Mesodermal cell (in vitro differentiated cells): ENCODE results near the gene FAAP100.
"Not testable (repeated sequence)": the region's sequence is repeated elsewhere in the genome, so short reads cannot be mapped to it uniquely, and the experiment has no call there.

Source experiments
- H3K27ac ChIP-seq: 2 replicates; pipeline ENCODE4 v1.7.0; 2013; ENCODE audit warnings: mild to moderate bottlenecking, low read depth, low read length, moderate library complexity; ENCODE audit not compliant: severe bottlenecking
- H3K36me3 ChIP-seq: 2 replicates; pipeline ENCODE4 v1.7.1; 2013; ENCODE audit warnings: mild to moderate bottlenecking, low read length, moderate library complexity; ENCODE audit not compliant: control insufficient read depth, insufficient read depth
- H3K4me1 ChIP-seq: one replicate; pipeline ENCODE4 v1.7.1; 2013; ENCODE audit warnings: mild to moderate bottlenecking, low read length; ENCODE audit not compliant: insufficient read depth, control insufficient read depth, poor library complexity, severe bottlenecking
- H3K4me3 ChIP-seq: 2 replicates; pipeline ENCODE4 v1.7.0; 2013; ENCODE audit warnings: low read length, control low read depth, mild to moderate bottlenecking; ENCODE audit not compliant: insufficient read depth, poor library complexity, severe bottlenecking; ENCODE audit errors: extremely low read depth
- H3K9me3 ChIP-seq: 2 replicates; pipeline ENCODE4 v1.7.1; 2013; ENCODE audit warnings: mild to moderate bottlenecking, low read length, moderate library complexity; ENCODE audit not compliant: control insufficient read depth
- WGBS, 2 experiments: methylation state at CpG; one replicate each; pipeline ENCODE4 v1.1.5; 2013; ENCODE audit warnings: missing lambda C conversion rate in 2 of 2; ENCODE audit not compliant: insufficient coverage in 2 of 2; 5-methylcytosine and 5-hydroxymethylcytosine counted together

FAAP100 gene

DNA sequence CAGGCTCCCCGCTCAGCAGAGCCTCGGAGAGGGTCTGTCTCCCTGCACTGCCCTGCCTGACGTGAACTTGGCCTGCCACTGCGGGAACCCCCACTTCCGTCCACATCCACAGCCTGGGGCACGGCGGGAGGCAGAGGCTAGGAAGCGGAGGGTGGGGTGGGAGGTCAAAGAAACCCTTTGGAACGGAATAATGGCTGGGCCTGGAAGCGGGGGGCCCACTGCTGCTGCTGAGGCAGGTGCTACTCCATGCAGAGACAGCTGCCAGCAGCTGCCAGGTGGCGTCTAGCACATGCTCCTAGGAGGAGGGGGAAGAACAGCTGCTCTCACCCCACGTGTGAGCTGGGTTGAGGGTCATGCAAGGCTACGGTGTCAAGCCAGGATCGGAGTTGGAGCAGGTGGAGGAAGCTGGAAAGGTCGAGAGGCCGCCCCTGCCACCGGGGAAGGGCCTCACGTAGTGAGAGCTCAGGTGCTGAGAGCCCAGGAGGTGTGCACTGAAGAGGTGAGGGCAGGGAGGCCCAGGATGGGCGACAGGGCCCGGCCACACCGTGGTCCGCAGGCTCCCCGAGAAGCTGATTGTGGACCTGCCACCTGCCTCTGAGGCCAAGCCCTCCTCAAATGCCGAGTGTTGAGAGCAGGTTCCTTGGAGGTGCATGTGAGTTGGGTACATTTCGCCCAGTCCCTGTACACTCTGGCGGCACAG is 14.1 kb downstream of the FAAP100 start:
- Histone ChIP-seq H3K4me1 (no peaks in the 10 kb centered on the region), H3K36me3 (peaks cover 21% of the 10 kb centered on the region), H3K9me3 (no peaks in the 10 kb centered on the region), H3K27ac (no peak overlapping the region), H3K4me3 (no peak overlapping the region)
- WGBS, 2 experiments, result 81 to 88% methylated on average over 23 of the region's 26 CpGs

DNA sequence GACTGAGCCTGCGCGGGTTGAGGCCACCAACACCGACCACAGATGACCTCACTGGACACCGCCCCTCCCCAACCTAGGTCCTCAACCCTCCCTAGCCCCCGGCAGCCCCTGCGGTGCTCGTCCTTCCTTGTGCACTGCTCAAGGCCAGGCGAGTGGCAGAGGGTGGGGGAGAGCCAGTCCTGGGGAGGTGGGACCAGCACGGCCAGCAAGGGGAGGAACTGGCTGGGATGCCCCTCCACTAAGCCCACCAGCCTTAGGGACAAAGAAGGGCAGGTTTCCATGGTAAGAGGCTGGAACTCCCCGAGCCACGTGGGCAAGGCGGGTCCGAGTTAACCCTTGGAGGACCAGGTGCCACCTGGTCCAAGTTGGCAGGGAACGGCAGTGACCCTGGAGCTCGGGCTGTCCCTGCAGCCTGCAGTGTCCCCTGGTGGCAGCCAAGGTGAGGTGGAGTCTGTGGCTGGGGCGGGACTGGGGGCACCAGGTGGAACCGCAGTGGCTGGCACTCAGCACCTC is 14.8 kb downstream of the FAAP100 start:
- H3K9me3 ChIP-seq, result no peaks in the 10 kb centered on the region
- peaks cover 15% of the 10 kb centered on the region for H3K36me3 ChIP-seq
- WGBS, 2 experiments, result 24 to 33% methylated on average over 10 to 11 of the region's 17 CpGs
- H3K4me1 ChIP-seq, result no peaks in the 10 kb centered on the region
- H3K4me3 ChIP-seq, result no peak overlapping the region
- no peak overlapping the region for H3K27ac ChIP-seq

DNA sequence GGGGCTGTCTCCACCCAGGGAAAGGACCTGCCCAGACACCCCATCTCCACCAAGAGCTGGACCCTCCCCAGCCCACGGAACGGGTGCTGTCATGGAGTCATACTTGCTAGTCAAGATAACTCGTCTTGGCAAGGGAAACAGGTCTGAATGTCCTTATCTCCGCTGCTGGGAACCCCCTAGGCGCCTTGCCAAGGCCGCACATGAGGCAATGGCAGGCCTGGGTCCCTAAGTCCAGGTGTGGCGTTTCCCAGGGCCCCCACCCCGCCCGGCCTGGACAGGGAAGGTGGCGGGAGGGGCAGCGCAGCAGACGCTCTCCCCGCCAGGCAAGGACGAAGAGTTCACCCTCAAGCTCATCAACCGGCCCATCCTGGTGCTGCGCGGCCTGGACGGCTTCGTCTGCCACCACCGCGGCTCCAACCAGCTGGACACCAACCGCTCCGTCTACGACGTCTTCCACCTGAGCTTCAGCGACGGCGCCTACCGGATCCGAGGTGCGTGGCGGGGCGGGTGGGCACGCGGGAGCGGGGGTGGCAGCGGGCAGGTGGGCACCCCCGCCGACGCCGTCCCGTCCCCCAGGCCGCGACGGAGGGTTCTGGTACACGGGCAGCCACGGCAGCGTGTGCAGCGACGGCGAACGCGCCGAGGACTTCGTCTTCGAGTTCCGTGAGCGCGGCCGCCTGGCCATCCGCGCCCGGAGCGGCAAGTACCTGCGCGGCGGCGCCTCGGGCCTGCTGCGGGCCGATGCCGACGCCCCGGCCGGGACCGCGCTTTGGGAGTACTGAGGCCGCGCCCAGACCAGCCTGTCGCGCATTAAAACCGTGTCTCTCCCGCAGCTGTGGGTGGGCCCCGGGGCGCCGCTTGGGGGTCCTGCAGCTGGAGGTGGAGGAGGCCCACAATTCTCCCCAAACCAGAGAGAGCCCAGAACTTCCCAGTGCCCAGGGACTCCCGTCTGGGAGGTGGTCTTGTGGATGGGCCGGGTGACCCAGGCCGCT is 15.6 kb downstream of the FAAP100 start:
- H3K36me3 ChIP-seq, result peaks cover 14% of the 10 kb centered on the region
- no peaks in the 10 kb centered on the region for H3K4me1 ChIP-seq
- H3K9me3 ChIP-seq, result no peaks in the 10 kb centered on the region
- WGBS, 2 experiments, result 35 to 37% methylated on average over 79 to 83 of the region's 89 CpGs
- H3K27ac ChIP-seq, result no peak overlapping the region
- no peak overlapping the region for H3K4me3 ChIP-seq

DNA sequence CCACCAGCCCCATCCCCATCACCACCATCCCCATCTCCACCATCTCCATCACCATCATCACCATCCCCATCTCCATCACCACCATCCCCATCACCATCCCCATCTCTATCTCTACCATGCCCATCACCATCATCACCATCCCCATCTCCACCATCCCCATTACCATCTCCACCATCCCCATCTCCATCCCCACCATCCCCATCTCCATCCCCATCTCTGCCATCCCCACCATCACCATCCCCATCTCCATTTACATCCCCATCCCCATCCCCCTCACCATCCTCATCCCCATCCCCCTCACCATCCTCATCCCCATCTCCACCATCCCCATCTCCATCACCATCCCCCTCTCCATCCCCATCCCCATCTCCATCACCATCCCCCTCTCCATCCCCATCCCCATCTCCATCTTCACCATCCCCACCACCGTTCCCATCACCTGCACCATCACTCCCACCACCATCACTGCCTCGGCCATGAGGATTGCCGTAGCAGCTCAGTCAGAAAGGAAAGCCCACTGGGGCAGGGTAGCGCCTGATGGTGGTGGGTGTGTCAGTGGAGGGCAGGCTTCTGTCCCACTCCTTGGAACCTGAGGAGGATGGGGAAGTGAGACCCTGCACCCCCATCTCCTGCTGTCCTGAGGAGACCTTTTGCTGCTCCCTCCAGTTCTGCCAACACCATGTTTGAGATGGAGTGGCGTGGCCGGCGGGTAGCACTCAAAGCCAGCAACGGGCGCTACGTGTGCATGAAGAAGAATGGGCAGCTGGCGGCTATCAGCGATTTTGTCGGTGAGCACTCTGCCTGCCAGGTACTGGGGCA is 16.5 kb downstream of the FAAP100 start:
- no peak overlapping the region for H3K27ac ChIP-seq

DNA sequence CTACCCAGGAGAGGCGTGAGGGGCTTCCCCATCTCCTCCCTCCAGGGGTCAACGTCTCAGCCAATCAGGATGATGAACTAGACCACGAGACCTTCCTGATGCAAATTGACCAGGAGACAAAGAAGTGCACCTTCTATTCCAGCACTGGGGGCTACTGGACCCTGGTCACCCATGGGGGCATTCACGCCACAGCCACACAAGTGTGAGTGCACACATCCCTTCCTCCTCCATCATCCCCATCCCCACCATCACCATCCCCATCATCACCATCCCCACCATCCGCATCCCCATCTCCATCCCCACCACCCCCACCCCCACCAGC is 17.2 kb downstream of the FAAP100 start:
- no peaks in the 10 kb centered on the region for H3K4me1 ChIP-seq
- H3K27ac ChIP-seq, result no peak overlapping the region
- no peaks in the 10 kb centered on the region for H3K9me3 ChIP-seq
- WGBS, 2 experiments, result 73 to 83% methylated on average over 3 to 4 of the region's 5 CpGs
- H3K4me3 ChIP-seq, result no peak overlapping the region
- peaks cover under 1% of the 10 kb centered on the region for H3K36me3 ChIP-seq

More for the DNA sequence above, 16.5 kb downstream of the FAAP100 start:
- Histone ChIP-seq H3K36me3 (peaks cover 8% of the 10 kb centered on the region), H3K4me3 (no peak overlapping the region), H3K4me1 (no peaks in the 10 kb centered on the region), H3K9me3 (no peaks in the 10 kb centered on the region)
- 87 to 88% methylated on average over 9 to 10 of the region's 13 CpGs for WGBS, 2 experiments

DNA sequence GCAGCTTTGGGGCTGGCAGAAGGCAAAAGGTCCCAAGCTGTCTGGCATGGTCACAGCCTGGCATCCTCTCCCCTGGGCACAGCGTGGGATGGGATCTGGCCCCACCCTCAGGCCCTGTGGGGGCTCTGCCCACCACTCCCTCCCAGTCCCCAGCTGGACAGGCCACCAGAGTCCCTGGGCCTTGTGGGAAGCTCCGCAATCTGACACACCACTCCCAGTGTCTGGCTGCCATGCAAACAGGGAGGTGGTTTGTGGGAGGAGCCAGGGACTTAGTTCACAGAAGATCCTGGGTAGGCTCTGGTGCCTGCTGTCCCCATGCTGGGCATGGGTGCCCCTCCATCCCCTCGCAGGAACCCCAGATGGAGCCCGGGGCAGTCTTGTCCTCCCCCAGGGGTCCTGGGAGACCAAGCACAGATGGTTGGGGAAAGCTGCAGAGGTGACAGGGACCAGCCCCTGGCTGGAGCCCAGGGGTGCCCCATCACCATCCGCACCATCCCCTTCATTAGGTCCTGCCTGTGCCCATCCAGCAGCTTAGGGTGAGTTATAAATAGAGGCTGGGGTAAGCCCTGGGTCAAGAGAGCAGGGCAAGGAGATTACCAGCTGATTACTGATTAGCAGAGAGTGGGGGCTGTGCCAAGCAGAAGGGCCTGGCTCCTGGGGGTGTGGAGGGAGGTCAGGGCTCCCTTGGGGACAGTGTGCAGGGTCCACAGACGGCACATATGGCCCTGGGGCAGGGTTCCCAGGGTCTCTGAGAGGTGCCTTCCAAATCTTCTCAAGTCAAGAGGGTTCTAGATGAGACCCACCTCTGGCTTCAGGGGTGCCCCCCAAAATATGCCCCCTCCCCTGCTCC is 17.8 kb downstream of the FAAP100 start:
- H3K36me3 ChIP-seq, result no peaks in the 10 kb centered on the region
- WGBS, 2 experiments, result 64 to 75% methylated on average over 2 to 5 of the region's 6 CpGs
- H3K9me3 ChIP-seq, result no peaks in the 10 kb centered on the region
- H3K27ac ChIP-seq, result no peak overlapping the region
- H3K4me3 ChIP-seq, result no peak overlapping the region
- H3K4me1 ChIP-seq, result no peaks in the 10 kb centered on the region

DNA sequence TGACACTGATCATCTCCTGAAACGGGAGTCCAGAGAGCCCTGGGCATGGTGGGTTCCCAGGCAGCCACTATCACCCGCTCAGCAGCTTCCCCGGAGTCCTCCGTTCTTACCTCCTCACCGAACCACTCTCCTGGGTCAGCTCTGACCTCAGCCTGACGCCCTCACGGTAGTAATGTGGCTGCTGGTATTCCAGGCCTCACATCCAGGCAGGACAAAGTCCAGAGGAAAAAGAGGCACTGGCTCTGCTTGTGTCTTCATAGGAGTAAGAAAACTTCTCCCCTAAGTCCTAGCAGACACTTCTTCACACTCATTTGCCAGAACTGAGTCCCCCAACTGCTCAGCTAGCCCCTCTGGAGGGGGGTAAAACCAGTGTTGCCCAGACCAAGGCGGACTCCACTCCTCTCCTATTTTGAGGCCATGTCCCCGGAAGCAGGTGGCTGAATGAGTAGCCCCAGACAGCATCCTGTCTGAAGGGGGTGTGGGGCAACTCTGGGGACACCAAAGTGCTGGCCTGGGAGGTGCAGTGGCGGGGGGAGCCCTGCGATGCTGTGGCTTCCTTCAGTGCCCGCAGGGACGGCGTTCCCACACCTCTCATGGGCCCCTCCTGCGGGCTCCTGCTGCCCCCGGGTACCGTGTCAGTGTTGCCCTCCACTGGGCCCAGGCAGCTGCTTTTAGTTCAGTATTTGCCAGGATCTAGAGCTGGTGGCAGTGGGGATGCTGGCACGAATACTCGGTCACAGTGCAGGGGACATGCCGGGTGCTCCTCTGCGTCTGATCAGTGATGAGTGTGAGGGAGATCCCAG is 18.6 kb downstream of the FAAP100 start:
- Histone ChIP-seq H3K4me3 (no peak overlapping the region), H3K27ac (no peak overlapping the region), H3K4me1 (no peaks in the 10 kb centered on the region), H3K9me3 (no peaks in the 10 kb centered on the region), H3K36me3 (no peaks in the 10 kb centered on the region)
- 76 to 78% methylated on average over 18 to 21 of the region's 21 CpGs for WGBS, 2 experiments

DNA sequence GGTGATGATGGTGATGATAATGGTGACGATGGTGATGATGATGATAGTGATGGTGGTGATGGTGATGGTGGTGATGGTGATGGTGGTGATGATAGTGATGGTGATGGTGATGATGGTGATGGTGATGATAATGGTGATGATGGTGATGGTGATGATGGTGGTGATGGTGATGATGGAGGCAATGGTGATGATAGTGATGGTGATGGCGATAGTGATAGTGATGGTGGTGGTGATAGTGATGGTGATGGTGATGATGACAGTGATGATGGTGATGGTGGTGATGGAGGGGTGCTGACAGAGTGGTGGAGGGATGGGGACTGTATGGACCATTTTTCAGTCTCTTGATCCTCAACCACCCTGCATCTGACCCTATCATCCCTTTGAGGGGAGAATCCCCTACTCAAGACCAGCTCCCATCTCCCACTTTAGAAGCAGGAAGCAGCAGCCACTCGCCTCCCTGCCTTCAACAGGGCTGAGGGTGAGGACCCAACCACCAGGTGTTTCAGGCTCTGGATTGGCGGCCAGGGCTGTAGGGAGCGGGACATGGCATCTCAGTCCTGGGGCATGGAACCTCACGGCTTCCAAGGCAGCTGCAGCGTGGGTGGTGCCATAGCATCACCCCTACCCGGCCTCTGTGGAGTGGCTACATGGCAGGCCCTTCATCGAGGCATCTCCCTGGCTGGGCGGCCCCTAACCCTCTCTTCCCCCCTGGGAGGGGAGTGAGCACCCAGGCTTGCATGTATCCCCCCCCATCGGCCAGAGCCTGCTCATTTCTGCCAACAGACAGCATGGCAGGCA is 19.5 kb downstream of the FAAP100 start:
- Histone ChIP-seq H3K4me3 (no peak overlapping the region), H3K9me3 (no peaks in the 10 kb centered on the region), H3K4me1 (no peaks in the 10 kb centered on the region), H3K27ac (no peak overlapping the region), H3K36me3 (no peaks in the 10 kb centered on the region)
- 83 to 92% methylated on average over 10 of the region's 11 CpGs for WGBS, 2 experiments

DNA sequence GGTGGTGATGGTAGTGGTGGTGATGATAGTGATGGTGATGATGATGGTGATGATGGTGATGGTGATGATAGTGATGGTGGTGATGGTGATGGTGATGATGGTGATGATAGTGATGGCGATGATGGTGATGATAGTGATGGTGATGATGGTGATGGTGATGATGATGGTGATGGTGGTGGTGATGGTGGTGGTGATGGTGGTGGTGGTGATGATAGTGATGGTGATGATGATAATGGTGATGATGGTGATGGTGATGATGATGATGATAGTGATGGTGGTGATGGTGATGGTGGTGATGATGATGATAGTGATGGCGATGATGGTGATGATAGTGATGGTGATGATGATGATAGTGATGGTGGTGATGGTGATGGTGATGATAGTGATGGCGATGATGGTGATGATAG is 20.2 kb downstream of the FAAP100 start:
- not testable (repeated sequence) for H3K36me3 ChIP-seq, H3K4me3 ChIP-seq, H3K27ac ChIP-seq, H3K4me1 ChIP-seq, H3K9me3 ChIP-seq
- 95 to 97% methylated on average over 3 of the region's 3 CpGs for WGBS, 2 experiments
